MM.1S (cell line): ENCODE data around the gene SKOR1.

ENCODE experiments used
- DNase-seq: peaks from one replicate; pipeline ENCODE4 v3.0.0-alpha.2; 2015
- H2AFZ ChIP-seq: fragments of 300-600 bp; sonication (generic); 2 replicates; pipeline ENCODE4 v1.6.0; 2016; ENCODE audit warnings: antibody characterized with exemption, low read length
- H3F3A ChIP-seq: fragments of 300-600 bp; sonication (generic); 2 replicates; pipeline ENCODE4 v1.6.1; 2016; ENCODE audit warnings: mild to moderate bottlenecking, antibody characterized with exemption, low read length, moderate library complexity, mixed read lengths; ENCODE audit not compliant: insufficient read depth
- H3K27ac ChIP-seq: fragments of 300-600 bp; sonication (generic); 2 replicates; pipeline ENCODE4 v1.5.1; 2016; ENCODE audit warnings: mild to moderate bottlenecking, low read length
- H3K27me3 ChIP-seq: fragments of 300-600 bp; sonication (generic); replicated peaks from 2 replicates; pipeline ENCODE4 v1.6.0; 2016; ENCODE audit warnings: low read length; ENCODE audit not compliant: insufficient read depth
- H3K36me3 ChIP-seq: fragments of 300-600 bp; sonication (generic); replicated peaks from 2 replicates; pipeline ENCODE4 v1.6.1; 2016; ENCODE audit warnings: mild to moderate bottlenecking, low read length, mixed read lengths; ENCODE audit not compliant: insufficient read depth
- H3K4me1 ChIP-seq: fragments of 300-600 bp; sonication (generic); 2 replicates; pipeline ENCODE4 v1.6.1; 2016; ENCODE audit warnings: low read length, mixed read lengths
- H3K4me2 ChIP-seq: fragments of 300-600 bp; sonication (generic); 2 replicates; pipeline ENCODE4 v1.6.0; 2016; ENCODE audit warnings: low read depth, low read length
- H3K4me3 ChIP-seq: fragments of 300-600 bp; sonication (generic); 2 replicates; pipeline ENCODE4 v1.5.1; 2016; ENCODE audit warnings: low read length, mixed read lengths
- H3K79me2 ChIP-seq: fragments of 300-600 bp; sonication (generic); 2 replicates; pipeline ENCODE4 v1.6.1; 2016; ENCODE audit warnings: mixed run types, low read length, mixed read lengths
- H3K9ac ChIP-seq: fragments of 300-600 bp; sonication (generic); 2 replicates; pipeline ENCODE4 v1.6.1; 2016; ENCODE audit warnings: low read length, mixed read lengths
- H3K9me2 ChIP-seq: fragments of 300-600 bp; sonication (generic); replicated peaks from 2 replicates; pipeline ENCODE4 v1.6.1; 2016; ENCODE audit warnings: mild to moderate bottlenecking, low read length, mixed read lengths; ENCODE audit not compliant: insufficient read depth
- H3K9me3 ChIP-seq: fragments of 300-600 bp; sonication (generic); replicated peaks from 2 replicates; pipeline ENCODE4 v1.6.1; 2016; ENCODE audit warnings: mild to moderate bottlenecking, low read length, mixed read lengths; ENCODE audit not compliant: insufficient read depth
- H4K20me1 ChIP-seq: fragments of 300-600 bp; sonication (generic); 2 replicates; pipeline ENCODE4 v1.6.1; 2016; ENCODE audit warnings: mild to moderate bottlenecking, low read length, moderate library complexity, mixed read lengths; ENCODE audit not compliant: insufficient read depth
- EZH2 ChIP-seq: fragments of 300-600 bp; sonication (generic); optimal IDR thresholded peaks from 2 replicates; pipeline ENCODE3; 2017; ENCODE audit warnings: low read depth, mild to moderate bottlenecking, antibody characterized with exemption, low read length, mixed read lengths
- EZH2phosphoT487 ChIP-seq: fragments of 300-600 bp; sonication (generic); IDR thresholded peaks from 2 replicates; pipeline ENCODE4 v1.6.1; 2018; ENCODE audit warnings: antibody characterized with exemption, low read length
- TF ChIP-seq, protein P1 (sequence below): fragments of 300-600 bp; sonication (generic); IDR thresholded peaks from 2 replicates; pipeline ENCODE4 v1.5.1; 2016; ENCODE audit warnings: antibody characterized with exemption, low read length, mixed read lengths

The SKOR1 gene

DNA sequence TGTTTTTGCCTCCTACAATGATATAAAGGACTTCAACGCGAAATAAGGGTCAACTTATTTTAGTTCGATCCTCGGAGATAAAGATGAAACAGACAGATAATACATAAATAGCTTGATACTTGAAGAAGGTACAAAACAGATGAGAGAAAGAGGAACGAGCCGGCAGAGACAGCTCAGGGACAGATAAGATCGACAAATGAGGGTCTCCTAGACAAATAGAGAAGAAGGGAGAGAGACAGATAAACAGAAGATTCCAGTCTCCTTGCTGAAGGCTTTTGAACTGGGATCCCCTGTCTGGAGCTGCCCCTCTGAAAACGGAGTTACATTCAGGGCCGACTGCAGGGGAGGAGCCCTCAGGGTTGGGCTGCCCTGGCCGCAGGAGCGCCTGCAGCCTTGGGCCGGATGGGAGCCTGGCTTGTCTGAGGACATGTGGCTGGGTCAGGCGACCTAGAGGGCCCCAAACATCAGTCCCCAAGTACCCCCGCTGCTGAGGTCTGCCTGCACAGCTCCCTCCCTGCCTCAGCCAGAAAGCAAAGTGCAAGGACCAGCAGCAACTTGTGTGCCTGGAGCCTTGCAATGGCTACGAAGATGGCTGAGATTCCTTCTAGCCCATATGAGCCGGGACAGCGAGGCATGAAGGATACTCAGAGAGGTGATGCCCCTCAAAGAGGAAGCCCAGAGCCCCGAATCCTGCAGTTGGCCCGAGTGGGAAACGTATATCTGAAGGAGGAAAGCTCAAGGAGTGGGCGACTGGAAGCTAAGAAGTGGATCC is 926 bp upstream of the SKOR1 start:
- H3K27ac ChIP-seq = no peak overlapping the region
- no peaks in the 10 kb centered on the region for H3K9me3 ChIP-seq
- H3F3A ChIP-seq = no peaks in the 10 kb centered on the region
- no peaks in the 10 kb centered on the region for H3K36me3 ChIP-seq
- no peak overlapping the region for H2AFZ ChIP-seq
- no peak overlapping the region for H3K4me3 ChIP-seq
- TF ChIP-seq EZH2phosphoT487 (no peak), EZH2 (no peak)
- TF ChIP-seq, protein P1, sequence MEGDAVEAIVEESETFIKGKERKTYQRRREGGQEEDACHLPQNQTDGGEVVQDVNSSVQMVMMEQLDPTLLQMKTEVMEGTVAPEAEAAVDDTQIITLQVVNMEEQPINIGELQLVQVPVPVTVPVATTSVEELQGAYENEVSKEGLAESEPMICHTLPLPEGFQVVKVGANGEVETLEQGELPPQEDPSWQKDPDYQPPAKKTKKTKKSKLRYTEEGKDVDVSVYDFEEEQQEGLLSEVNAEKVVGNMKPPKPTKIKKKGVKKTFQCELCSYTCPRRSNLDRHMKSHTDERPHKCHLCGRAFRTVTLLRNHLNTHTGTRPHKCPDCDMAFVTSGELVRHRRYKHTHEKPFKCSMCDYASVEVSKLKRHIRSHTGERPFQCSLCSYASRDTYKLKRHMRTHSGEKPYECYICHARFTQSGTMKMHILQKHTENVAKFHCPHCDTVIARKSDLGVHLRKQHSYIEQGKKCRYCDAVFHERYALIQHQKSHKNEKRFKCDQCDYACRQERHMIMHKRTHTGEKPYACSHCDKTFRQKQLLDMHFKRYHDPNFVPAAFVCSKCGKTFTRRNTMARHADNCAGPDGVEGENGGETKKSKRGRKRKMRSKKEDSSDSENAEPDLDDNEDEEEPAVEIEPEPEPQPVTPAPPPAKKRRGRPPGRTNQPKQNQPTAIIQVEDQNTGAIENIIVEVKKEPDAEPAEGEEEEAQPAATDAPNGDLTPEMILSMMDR = no peak
- H3K4me2 ChIP-seq = no peak overlapping the region
- H3K4me1 ChIP-seq = no peaks in the 10 kb centered on the region
- no peaks in the 10 kb centered on the region for H3K79me2 ChIP-seq
- no peak for DNase-seq
- H4K20me1 ChIP-seq = no peaks in the 10 kb centered on the region
- peaks cover 36% of the 10 kb centered on the region for H3K27me3 ChIP-seq
- H3K9me2 ChIP-seq = no peaks in the 10 kb centered on the region
- no peak overlapping the region for H3K9ac ChIP-seq

DNA sequence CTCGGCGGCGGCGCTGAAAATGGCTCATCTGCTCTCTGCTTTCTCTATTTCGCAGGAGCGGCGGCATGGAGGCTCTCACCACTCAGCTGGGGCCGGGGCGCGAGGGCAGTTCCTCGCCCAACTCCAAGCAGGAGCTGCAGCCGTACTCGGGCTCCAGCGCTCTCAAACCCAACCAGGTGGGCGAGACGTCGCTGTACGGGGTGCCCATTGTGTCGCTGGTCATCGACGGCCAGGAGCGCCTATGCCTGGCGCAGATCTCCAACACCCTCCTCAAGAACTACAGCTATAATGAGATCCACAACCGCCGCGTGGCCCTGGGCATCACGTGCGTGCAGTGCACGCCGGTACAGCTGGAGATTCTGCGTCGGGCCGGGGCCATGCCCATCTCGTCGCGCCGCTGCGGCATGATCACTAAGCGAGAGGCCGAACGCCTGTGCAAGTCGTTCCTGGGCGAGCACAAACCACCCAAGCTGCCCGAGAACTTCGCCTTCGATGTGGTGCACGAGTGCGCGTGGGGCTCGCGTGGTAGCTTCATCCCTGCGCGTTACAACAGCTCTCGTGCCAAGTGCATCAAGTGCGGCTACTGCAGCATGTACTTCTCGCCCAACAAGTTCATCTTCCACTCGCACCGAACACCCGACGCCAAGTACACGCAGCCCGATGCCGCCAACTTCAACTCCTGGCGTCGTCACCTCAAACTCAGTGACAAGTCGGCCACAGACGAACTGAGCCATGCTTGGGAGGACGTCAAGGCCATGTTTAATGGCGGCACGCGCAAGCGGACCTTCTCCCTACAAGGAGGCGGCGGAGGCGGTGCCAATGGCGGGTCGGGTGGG is 790 bp downstream of the SKOR1 start:
- Histone ChIP-seq H3F3A (no peaks in the 10 kb centered on the region), H4K20me1 (no peaks in the 10 kb centered on the region), H3K4me3 (no peak overlapping the region), H3K79me2 (no peaks in the 10 kb centered on the region), H3K4me2 (no peak overlapping the region), H2AFZ (no peak overlapping the region), H3K9me3 (no peaks in the 10 kb centered on the region), H3K9ac (no peak overlapping the region), H3K27ac (no peak overlapping the region), H3K4me1 (no peaks in the 10 kb centered on the region), H3K36me3 (no peaks in the 10 kb centered on the region), H3K27me3 (peaks cover 33% of the 10 kb centered on the region), H3K9me2 (no peaks in the 10 kb centered on the region)
- TF ChIP-seq EZH2phosphoT487 = no peak
- no peak for TF ChIP-seq EZH2
- TF ChIP-seq, protein P1 = no peak
- DNase-seq = no peak

DNA sequence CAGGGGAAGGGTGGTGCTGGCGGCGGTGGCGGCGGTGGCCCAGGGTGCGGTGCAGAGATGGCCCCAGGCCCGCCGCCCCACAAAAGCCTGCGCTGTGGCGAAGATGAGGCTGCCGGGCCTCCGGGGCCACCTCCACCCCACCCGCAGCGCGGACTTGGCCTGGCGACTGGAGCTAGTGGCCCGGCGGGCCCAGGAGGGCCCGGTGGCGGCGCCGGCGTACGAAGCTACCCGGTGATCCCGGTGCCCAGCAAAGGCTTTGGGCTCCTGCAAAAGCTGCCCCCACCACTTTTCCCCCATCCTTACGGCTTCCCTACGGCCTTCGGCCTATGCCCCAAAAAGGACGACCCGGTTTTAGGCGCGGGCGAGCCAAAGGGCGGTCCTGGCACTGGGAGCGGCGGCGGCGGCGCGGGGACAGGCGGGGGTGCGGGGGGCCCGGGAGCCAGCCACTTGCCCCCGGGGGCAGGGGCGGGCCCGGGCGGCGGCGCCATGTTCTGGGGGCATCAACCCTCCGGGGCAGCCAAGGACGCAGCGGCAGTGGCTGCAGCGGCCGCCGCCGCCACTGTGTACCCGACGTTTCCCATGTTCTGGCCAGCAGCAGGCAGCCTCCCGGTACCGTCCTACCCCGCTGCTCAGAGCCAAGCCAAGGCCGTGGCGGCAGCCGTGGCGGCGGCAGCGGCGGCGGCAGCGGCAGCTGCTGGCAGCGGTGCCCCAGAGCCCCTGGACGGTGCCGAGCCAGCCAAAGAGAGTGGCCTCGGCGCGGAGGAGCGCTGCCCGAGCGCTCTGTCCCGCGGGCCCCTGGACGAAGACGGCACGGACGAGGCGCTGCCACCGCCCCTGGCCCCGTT is 1.6 kb downstream of the SKOR1 start:
- Histone ChIP-seq H3K4me1 (no peaks in the 10 kb centered on the region), H3K9me2 (no peaks in the 10 kb centered on the region), H3K4me3 (no peak overlapping the region), H3F3A (no peaks in the 10 kb centered on the region), H3K27me3 (peaks cover 25% of the 10 kb centered on the region), H3K36me3 (no peaks in the 10 kb centered on the region), H3K9me3 (no peaks in the 10 kb centered on the region), H3K79me2 (no peaks in the 10 kb centered on the region), H4K20me1 (no peaks in the 10 kb centered on the region), H3K27ac (no peak overlapping the region), H3K4me2 (no peak overlapping the region), H3K9ac (no peak overlapping the region), H2AFZ (no peak overlapping the region)
- DNase-seq = no peak
- TF ChIP-seq EZH2phosphoT487 (no peak), EZH2 (no peak)
- TF ChIP-seq, protein P1 = no peak
